ENCODE data around the gene TP73.

Gene TP73

GRCh38 chr1:3650248-3651025 is 1.9 kb upstream of the TP73 start:
- DNase-seq (ENCODE audit: low spot score): no peak
- TF ChIP-seq, protein P1, sequence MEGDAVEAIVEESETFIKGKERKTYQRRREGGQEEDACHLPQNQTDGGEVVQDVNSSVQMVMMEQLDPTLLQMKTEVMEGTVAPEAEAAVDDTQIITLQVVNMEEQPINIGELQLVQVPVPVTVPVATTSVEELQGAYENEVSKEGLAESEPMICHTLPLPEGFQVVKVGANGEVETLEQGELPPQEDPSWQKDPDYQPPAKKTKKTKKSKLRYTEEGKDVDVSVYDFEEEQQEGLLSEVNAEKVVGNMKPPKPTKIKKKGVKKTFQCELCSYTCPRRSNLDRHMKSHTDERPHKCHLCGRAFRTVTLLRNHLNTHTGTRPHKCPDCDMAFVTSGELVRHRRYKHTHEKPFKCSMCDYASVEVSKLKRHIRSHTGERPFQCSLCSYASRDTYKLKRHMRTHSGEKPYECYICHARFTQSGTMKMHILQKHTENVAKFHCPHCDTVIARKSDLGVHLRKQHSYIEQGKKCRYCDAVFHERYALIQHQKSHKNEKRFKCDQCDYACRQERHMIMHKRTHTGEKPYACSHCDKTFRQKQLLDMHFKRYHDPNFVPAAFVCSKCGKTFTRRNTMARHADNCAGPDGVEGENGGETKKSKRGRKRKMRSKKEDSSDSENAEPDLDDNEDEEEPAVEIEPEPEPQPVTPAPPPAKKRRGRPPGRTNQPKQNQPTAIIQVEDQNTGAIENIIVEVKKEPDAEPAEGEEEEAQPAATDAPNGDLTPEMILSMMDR (conservative IDR thresholded peaks at IDR 0.05; ENCODE audit: low read depth): no peak
- CTCF ChIA-PET: interaction anchor here (0.6 kb wide), 1 partner anchor 1239 kb away, joined by 3 read pairs; no protein-coding TSS in a partner anchor
- H3K27ac ChIP-seq: no peak overlapping the region
- POLR2A ChIA-PET (ENCODE audit: low non-redundant PET): no interaction called here

DNA sequence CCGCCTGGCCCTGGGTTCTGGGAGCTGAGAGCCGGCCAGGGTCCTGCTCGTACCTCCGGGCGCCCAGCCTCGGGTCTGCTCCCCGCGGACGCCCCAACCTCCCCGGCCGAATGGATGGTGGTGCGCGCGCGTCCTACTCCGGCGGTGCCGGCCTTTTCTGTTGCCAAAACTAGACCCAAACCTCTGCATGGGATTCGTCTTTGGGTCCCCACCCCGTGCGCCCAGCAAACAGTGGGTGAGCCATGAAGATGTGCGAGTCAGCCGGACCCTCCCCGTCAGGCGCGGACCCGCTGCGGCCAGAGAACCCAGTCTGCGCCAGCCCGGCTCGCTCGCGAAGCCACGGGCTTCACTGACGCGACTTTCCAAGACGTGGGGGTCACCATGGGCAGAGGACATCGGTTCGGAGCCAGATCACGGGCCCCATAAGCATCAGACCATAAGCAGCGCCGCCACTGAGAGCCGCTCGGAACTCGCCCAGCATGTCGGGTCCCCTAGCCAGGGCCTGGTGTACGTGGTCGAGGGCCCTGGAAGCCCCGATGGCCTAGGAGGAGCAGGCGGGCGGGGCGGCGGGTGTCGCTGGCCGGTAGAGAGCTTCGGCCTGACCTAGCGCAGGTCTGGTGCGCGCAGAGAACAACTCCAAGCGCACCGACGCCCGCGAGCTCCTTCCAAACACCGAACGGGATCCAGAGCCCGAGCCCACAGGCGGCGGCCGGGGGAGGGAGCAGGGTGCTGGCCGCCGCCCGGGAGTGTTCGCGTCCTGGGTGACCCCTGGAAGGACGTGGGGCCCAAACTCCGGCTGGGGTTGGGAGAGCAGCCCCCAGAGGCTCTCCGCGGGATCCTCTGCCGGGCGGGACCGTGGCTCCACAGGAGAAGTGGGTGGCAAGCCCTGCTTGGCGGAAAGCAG is 1.0 kb upstream of the TP73 start:
- POLR2A ChIA-PET (ENCODE audit: low non-redundant PET): interaction anchor here (0.6 to 1.1 kb wide), 2 partner anchors 32 to 1195 kb away, joined by 3 to 4 read pairs; no protein-coding TSS in a partner anchor
- H3K27ac ChIP-seq: no peak overlapping the region
- DNase-seq (ENCODE audit: low spot score): no peak
- TF ChIP-seq, protein P1 (conservative IDR thresholded peaks at IDR 0.05; ENCODE audit: low read depth): no peak
- CTCF ChIA-PET: no interaction called here

DNA sequence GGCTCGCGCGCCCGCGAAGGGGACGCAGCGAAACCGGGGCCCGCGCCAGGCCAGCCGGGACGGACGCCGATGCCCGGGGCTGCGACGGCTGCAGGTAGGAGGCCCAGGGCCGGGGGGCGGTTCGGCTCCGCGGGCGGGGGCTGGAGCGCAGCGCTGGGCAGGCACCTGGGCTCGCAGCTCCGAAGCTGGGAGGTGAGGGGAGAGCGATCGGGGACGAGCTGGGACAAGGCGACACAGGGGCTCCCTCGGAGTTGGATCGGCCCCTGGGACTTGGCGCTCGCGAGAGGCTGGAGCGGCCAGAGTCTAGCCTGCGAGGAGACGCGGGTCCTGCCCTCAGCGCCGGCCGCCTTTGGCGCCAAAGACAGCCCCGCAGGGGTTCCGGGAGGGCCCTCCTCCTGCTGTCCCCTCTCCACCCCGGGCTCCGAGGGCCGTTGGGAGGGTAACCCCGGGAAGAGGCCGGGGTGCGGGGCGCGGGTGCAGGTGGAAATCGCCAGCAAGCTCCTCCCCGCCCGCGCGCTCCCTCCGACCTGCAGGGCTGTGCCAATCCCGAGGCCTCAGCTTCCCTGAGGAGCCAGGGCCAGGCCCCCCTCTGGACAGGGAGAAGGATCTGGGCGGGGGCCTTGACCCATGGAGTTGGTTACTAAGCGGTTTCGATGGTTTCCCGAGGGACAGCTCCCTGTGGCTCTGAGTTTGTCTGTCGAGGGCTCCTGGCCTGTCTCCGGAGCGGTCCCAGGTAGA is 401 bp downstream of the TP73 start:
- no peak for DNase-seq (ENCODE audit: low spot score)
- H3K27ac ChIP-seq: no peak overlapping the region
- TF ChIP-seq, protein P1 (conservative IDR thresholded peaks at IDR 0.05; ENCODE audit: low read depth): no peak
- ChIA-PET POLR2A (ENCODE audit: low non-redundant PET) (interaction anchor here (0.6 to 0.7 kb wide), 2 partner anchors 14 to 20 kb away, joined by 3 to 5 read pairs; no protein-coding TSS in a partner anchor), CTCF (interaction anchor here (0.6 to 0.9 kb wide), 4 partner anchors 24 to 75 kb away, joined by 3 to 5 read pairs (median 4); no protein-coding TSS in a partner anchor)

- ChIA-PET CTCF (interaction anchor here (0.6 to 0.7 kb wide), 3 partner anchors 25 to 74 kb away, joined by 3 to 4 read pairs (median 3); no protein-coding TSS in a partner anchor), POLR2A (ENCODE audit: low non-redundant PET) (no interaction called here)
Measured at GRCh38 chr1:3653286-3653618, 936 bp downstream of the TP73 start.

GRCh38 chr1:3654549-3655281 is 2.4 kb downstream of the TP73 start:
- H3K27ac ChIP-seq: no peak overlapping the region
- TF ChIP-seq, protein P1 (conservative IDR thresholded peaks at IDR 0.05; ENCODE audit: low read depth): no peak
- DNase-seq (ENCODE audit: low spot score): no peak
- ChIA-PET CTCF (interaction anchor here (1.0 kb wide), 1 partner anchor 72 kb away, joined by 3 read pairs; no protein-coding TSS in a partner anchor), POLR2A (ENCODE audit: low non-redundant PET) (no interaction called here)

More at GRCh38 chr1:3653286-3653618, 936 bp downstream of the TP73 start:
- H3K27ac ChIP-seq: no peak overlapping the region
- no peak for DNase-seq (ENCODE audit: low spot score)
- TF ChIP-seq, protein P1 (conservative IDR thresholded peaks at IDR 0.05; ENCODE audit: low read depth): no peak

All from RWPE1 (cell line).